HCT116 (cell line): ENCODE data around the gene DCP1B. TPM values are rescaled to one million over a fixed set of nuclear protein-coding genes. Genes with fewer than 3 reads are reported as not detected.

Experiments used
- ATAC-seq: fragments of 200-7000 bp; cut with Tn5 transposase; 2 replicates; pipeline ENCODE4 v1.9.1; 2020; ENCODE audit warnings: mild to moderate bottlenecking, moderate library complexity
- BruUV-seq: library from RNA; stranded (reverse); fragments of 400-500 nt; replicated peaks from 2 replicates; lab custom pipeline; 2021; lab: Mats Ljungman, UMichigan
- CTCF ChIA-PET: fragments of 300-600 bp; sonication (Branson Sonifier 250); formaldehyde crosslinking; loops from one replicate; lab custom pipeline; 2021; ENCODE audit warnings: antibody characterized with exemption; lab: Charles Lee
- POLR2A ChIA-PET: fragments of 300-600, 350-600 bp; sonication (Branson Sonifier 250); formaldehyde crosslinking; loops from one replicate; lab custom pipeline; 2021; ENCODE audit warnings: antibody characterized with exemption; lab: Charles Lee
- RAD21 ChIA-PET, 2 experiments: fragments of 300-600 bp; sonication (Branson Sonifier 250); formaldehyde crosslinking; loops; one replicate each; lab custom pipeline; 2023; ENCODE audit warnings: low total read pairs in 2 of 2; ENCODE audit not compliant: uncharacterized antibody in 2 of 2, unreplicated experiment in 2 of 2, low non-redundant PET in 1 of 2; lab: Charles Lee
- DNase-seq: peaks from one replicate; pipeline ENCODE4 v3.0.0-alpha.2; 2010; ENCODE audit warnings: low read depth, low spot score
- H2AFZ ChIP-seq: fragments of 200-600 bp; shearing (Covaris generic), sonication (generic); 2 replicates; pipeline ENCODE4 v1.6.1; 2017; ENCODE audit warnings: low read depth, mixed run types, mixed read lengths, antibody characterized with exemption, low read length; ENCODE audit not compliant: poor library complexity, severe bottlenecking
- H3K27ac ChIP-seq: 2 replicates; pipeline ENCODE4 v1.5.1; 2012; ENCODE audit warnings: low read depth, low read length
- H3K27me3 ChIP-seq: fragments of 200-600 bp; sonication (generic); 2 replicates; pipeline ENCODE4 v1.6.1; 2016; ENCODE audit warnings: mixed run types, low read length, mixed read lengths; ENCODE audit not compliant: insufficient read depth
- H3K36me3 ChIP-seq, 2 experiments: fragments of 200-500 bp in 1 of 2; fragments of 200-600 bp in 1 of 2; sonication (Bioruptor generic) in 1 of 2; sonication (generic) in 1 of 2; 2 replicates each; pipeline versions ENCODE4 v1.5.1 to v1.6.1; 2014 to 2016; ENCODE audit warnings: low read length in 2 of 2, inconsistent platforms in 1 of 2, mixed read lengths in 1 of 2, mixed run types in 1 of 2; ENCODE audit not compliant: insufficient read depth in 2 of 2, control insufficient read depth in 1 of 2
- H3K4me1 ChIP-seq, 2 experiments: fragments of 200-600 bp in 1 of 2; sonication (generic) in 1 of 2; 2 replicates each; pipeline versions ENCODE4 v1.5.1 to v1.6.1; 2012 to 2017; ENCODE audit warnings: low read length in 2 of 2, inconsistent platforms in 1 of 2, mild to moderate bottlenecking in 1 of 2, mixed read lengths in 1 of 2, mixed run types in 1 of 2, moderate library complexity in 1 of 2; ENCODE audit not compliant: insufficient read depth in 2 of 2, control insufficient read depth in 1 of 2
- H3K4me2 ChIP-seq: fragments of 200-600 bp; sonication (generic); 2 replicates; pipeline ENCODE4 v1.6.1; 2017; ENCODE audit warnings: mixed run types, low read length, mixed read lengths
- H3K4me3 ChIP-seq, 2 experiments: fragments of 200-600 bp in 1 of 2; sonication (generic) in 1 of 2; replicated peaks in 1 of 2; 2 replicates each; pipeline ENCODE4 v1.5.1; 2011 to 2016; ENCODE audit warnings: low read length in 2 of 2, control low read depth in 1 of 2, low read depth in 1 of 2, mild to moderate bottlenecking in 1 of 2, mixed read lengths in 1 of 2, mixed run types in 1 of 2
- H3K79me2 ChIP-seq: fragments of 200-600 bp; sonication (generic); 2 replicates; pipeline ENCODE4 v1.6.1; 2017; ENCODE audit warnings: mild to moderate bottlenecking, mixed run types, low read length, moderate library complexity, mixed read lengths; ENCODE audit not compliant: insufficient read depth
- H3K9ac ChIP-seq: fragments of 200-600 bp; sonication (generic); 2 replicates; pipeline ENCODE4 v1.6.1; 2016; ENCODE audit warnings: low read length, mixed read lengths
- H3K9me2 ChIP-seq: fragments of 200-600 bp; sonication (generic), shearing (Covaris generic); 2 replicates; pipeline ENCODE4 v1.6.1; 2017; ENCODE audit warnings: mixed run types, mild to moderate bottlenecking, moderate library complexity; ENCODE audit not compliant: insufficient read depth
- H3K9me3 ChIP-seq, 2 experiments: fragments of 200-500 bp in 1 of 2; fragments of 200-600 bp in 1 of 2; sonication (Bioruptor generic) in 1 of 2; sonication (generic) in 1 of 2; 2 replicates each; pipeline ENCODE4 v1.6.1; 2014 to 2017; ENCODE audit warnings: low read length in 2 of 2, mixed read lengths in 2 of 2, inconsistent platforms in 1 of 2, low read depth in 1 of 2, mild to moderate bottlenecking in 1 of 2, mixed run types in 1 of 2, moderate library complexity in 1 of 2; ENCODE audit not compliant: control insufficient read depth in 1 of 2, insufficient read depth in 1 of 2
- H4K20me1 ChIP-seq: fragments of 200-600 bp; sonication (generic), shearing (Covaris generic); 2 replicates; pipeline ENCODE4 v1.6.1; 2017; ENCODE audit warnings: mixed run types, mild to moderate bottlenecking, moderate library complexity; ENCODE audit not compliant: insufficient read depth
- CBX3 ChIP-seq: IDR thresholded peaks from 2 replicates; pipeline ENCODE4 v1.6.1; 2012; ENCODE audit warnings: low read depth
- EGR1 ChIP-seq: IDR thresholded peaks from 2 replicates; pipeline ENCODE4 v1.6.1; 2012; ENCODE audit warnings: low read depth
- EZH2phosphoT487 ChIP-seq: fragments of 200-600 bp; IDR thresholded peaks from 2 replicates; pipeline ENCODE4 v1.6.1; 2018; ENCODE audit warnings: antibody characterized with exemption, borderline replicate concordance
- FOSL1 ChIP-seq: IDR thresholded peaks from 2 replicates; pipeline ENCODE4 v1.6.1; 2012; ENCODE audit warnings: low read depth
- JUND ChIP-seq: IDR thresholded peaks from 2 replicates; pipeline ENCODE4 v1.6.1; 2012
- POLR2A ChIP-seq: IDR thresholded peaks from 2 replicates; pipeline ENCODE4 v1.7.0; 2011; ENCODE audit warnings: borderline replicate concordance; ENCODE audit not compliant: insufficient read depth, insufficient read length; ENCODE audit errors: extremely low read depth
- POLR2AphosphoS5 ChIP-seq: IDR thresholded peaks from 2 replicates; pipeline ENCODE4 v1.6.1; 2011; ENCODE audit warnings: mild to moderate bottlenecking, low read depth, low read length, moderate library complexity
- RAD21 ChIP-seq: IDR thresholded peaks from 2 replicates; pipeline ENCODE4 v1.6.1; 2012; ENCODE audit warnings: low read depth, mild to moderate bottlenecking
- SP1 ChIP-seq: IDR thresholded peaks from 2 replicates; pipeline ENCODE4 v1.6.1; 2012; ENCODE audit warnings: low read depth
- YY1 ChIP-seq: IDR thresholded peaks from 2 replicates; pipeline ENCODE4 v1.6.1; 2011; ENCODE audit warnings: low read length, low read depth, moderate library complexity, mild to moderate bottlenecking; ENCODE audit not compliant: insufficient replicate concordance; ENCODE audit errors: extremely low read depth
- ZFX ChIP-seq: fragments of 450-650 bp; IDR thresholded peaks from 2 replicates; pipeline ENCODE4 v1.6.1; 2017
- ZNF274 ChIP-seq: fragments of 200-500 bp; sonication (Bioruptor generic); IDR thresholded peaks from 2 replicates; pipeline ENCODE4 v1.6.1; 2014; ENCODE audit warnings: mild to moderate bottlenecking, low read depth, low read length, inconsistent platforms
- intact Hi-C: fragments of 100-400 bp; cut with micrococcal nuclease; formaldehyde crosslinking; loops from 2 replicates; pipeline ENCODE4 v1.10.0; 2022
- total RNA-seq: library from RNA; stranded (reverse); gene quantifications from one replicate; pipeline ENCODE4 v1.2.1, GENCODE V29; 2021; ENCODE audit not compliant: unreplicated experiment
- TF ChIP-seq, protein P1 (sequence below): IDR thresholded peaks from 2 replicates; pipeline ENCODE4 v1.6.1; 2012
- TF ChIP-seq, protein P2 (sequence below): IDR thresholded peaks from 2 replicates; pipeline ENCODE4 v1.6.1; 2012; ENCODE audit warnings: low read depth

The DCP1B gene
- total RNA-seq, 1 experiment from 2014 or later: 13.8 TPM

DNA sequence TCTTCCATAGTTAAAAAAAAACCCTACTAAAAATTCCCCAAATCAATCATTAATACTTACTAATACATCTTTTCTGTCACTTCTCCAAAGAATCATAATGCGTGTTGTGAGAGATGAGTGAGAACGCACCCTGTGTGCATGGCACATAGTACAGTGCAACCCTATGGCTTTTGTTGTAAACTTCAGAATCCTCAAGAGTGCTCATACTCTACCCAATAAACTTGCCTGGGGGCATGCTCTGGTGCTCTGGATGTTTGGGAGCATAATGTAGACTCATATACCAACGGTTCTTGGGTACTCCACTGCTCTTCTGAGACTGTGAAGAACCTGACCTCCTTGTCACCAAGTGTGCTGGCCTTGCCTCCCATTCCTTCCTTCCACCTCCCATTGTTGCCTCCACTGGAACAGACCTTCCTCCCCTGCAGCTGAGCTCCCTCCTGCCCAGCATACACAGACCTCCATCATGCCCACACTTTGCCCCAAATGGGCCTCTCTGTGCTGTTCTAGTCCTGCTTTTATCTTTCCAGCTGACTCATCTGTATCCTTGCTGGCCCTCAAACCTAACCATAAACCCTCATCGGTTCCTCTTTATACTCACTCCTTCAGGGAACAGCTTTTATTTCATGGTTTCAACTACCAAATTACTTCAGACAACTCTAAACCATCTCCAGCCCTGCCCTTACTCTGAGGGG, 8.9 kb downstream of the DCP1B start:
- ATAC-seq (no peak), DNase-seq (no peak)
- peaks cover 0 to 12% of the 10 kb centered on the region in 2 experiments; a peak in 2 of 4 replicates for H3K4me1 ChIP-seq
- intact Hi-C loops: no loop called here
- H4K20me1 ChIP-seq: no peaks in the 10 kb centered on the region
- H3K36me3 ChIP-seq: peaks cover 0 to 14% of the 10 kb centered on the region in 2 experiments; a peak in 2 of 4 replicates
- no peaks in the 10 kb centered on the region for H3K9me2 ChIP-seq
- H3K27me3 ChIP-seq: no peaks in the 10 kb centered on the region
- ChIA-PET RAD21 (no interaction called here), POLR2A (no interaction called here), CTCF (no interaction called here)
- TF ChIP-seq SP1: no peak
- TF ChIP-seq ZFX: no peak
- TF ChIP-seq FOSL1: no peak
- TF ChIP-seq YY1: no peak
- TF ChIP-seq, protein P1, sequence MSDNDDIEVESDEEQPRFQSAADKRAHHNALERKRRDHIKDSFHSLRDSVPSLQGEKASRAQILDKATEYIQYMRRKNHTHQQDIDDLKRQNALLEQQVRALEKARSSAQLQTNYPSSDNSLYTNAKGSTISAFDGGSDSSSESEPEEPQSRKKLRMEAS: no peak
- no peak for TF ChIP-seq EZH2phosphoT487
- no peak for TF ChIP-seq EGR1
- no peak for TF ChIP-seq ZNF274
- TF ChIP-seq RAD21: no peak
- no peak for TF ChIP-seq POLR2AphosphoS5
- TF ChIP-seq, protein P2, sequence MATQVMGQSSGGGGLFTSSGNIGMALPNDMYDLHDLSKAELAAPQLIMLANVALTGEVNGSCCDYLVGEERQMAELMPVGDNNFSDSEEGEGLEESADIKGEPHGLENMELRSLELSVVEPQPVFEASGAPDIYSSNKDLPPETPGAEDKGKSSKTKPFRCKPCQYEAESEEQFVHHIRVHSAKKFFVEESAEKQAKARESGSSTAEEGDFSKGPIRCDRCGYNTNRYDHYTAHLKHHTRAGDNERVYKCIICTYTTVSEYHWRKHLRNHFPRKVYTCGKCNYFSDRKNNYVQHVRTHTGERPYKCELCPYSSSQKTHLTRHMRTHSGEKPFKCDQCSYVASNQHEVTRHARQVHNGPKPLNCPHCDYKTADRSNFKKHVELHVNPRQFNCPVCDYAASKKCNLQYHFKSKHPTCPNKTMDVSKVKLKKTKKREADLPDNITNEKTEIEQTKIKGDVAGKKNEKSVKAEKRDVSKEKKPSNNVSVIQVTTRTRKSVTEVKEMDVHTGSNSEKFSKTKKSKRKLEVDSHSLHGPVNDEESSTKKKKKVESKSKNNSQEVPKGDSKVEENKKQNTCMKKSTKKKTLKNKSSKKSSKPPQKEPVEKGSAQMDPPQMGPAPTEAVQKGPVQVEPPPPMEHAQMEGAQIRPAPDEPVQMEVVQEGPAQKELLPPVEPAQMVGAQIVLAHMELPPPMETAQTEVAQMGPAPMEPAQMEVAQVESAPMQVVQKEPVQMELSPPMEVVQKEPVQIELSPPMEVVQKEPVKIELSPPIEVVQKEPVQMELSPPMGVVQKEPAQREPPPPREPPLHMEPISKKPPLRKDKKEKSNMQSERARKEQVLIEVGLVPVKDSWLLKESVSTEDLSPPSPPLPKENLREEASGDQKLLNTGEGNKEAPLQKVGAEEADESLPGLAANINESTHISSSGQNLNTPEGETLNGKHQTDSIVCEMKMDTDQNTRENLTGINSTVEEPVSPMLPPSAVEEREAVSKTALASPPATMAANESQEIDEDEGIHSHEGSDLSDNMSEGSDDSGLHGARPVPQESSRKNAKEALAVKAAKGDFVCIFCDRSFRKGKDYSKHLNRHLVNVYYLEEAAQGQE: no peak
- no peak for TF ChIP-seq POLR2A
- no peak for TF ChIP-seq CBX3
- TF ChIP-seq JUND: no peak
- no peak overlapping the region for H3K9ac ChIP-seq
- no peak overlapping the region for H3K4me2 ChIP-seq
- H2AFZ ChIP-seq: no peak overlapping the region
- no peak overlapping the region for H3K27ac ChIP-seq
- no peak overlapping the region for H3K4me3 ChIP-seq
- no peaks in the 10 kb centered on the region for H3K79me2 ChIP-seq
- no peaks in the 10 kb centered on the region for H3K9me3 ChIP-seq
- no TSS peak for BruUV-seq
